ENCODE results near the gene CDKL5.

Gene CDKL5

DNA sequence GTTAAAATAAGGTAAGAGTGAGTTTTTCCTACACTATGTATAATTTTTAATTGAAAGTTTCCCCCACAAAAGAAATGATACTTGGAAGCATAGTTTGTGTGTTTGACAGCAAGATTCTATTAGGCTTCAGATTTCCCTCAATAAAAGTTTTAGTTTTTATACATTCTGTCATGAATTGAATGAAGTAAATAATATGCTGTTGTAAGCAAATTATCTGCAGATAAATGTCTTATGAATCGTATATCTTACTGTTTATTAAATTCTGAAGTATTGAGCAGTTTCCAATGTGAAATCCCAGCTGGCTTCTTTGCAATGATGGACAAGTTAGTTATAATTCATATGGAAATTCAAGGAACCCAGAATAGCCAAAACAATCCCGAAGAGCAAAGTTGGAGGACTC, 213.0 kb downstream of the CDKL5 start:
- Histone ChIP-seq H3K36me3 (replicated peaks; ENCODE audit: low read depth, low read length) (no peaks in the 10 kb centered on the region), H3K79me2 (ENCODE audit: low read length) (no peaks in the 10 kb centered on the region), H3K9me3 (ENCODE audit: insufficient read depth, low read length) (no peaks in the 10 kb centered on the region), H2AFZ (ENCODE audit: low read depth, low read length) (no peak overlapping the region), H3K4me1 (ENCODE audit: low read length) (no peaks in the 10 kb centered on the region), H3K27ac (ENCODE audit: low read length) (no peak overlapping the region), H3K27me3 (ENCODE audit: low read depth, low read length) (no peaks in the 10 kb centered on the region), H3K4me3 (ENCODE audit: low read length) (no peak overlapping the region), H4K20me1 (ENCODE audit: insufficient read depth, low read length) (no peaks in the 10 kb centered on the region), H3K9ac (ENCODE audit: low read length) (no peak overlapping the region), H3K4me2 (ENCODE audit: low read length) (no peak overlapping the region)
- no peak for TF ChIP-seq EZH2phosphoT487 (IDR thresholded peaks at IDR 0.05; ENCODE audit: low read depth)
- TF ChIP-seq, protein P1, sequence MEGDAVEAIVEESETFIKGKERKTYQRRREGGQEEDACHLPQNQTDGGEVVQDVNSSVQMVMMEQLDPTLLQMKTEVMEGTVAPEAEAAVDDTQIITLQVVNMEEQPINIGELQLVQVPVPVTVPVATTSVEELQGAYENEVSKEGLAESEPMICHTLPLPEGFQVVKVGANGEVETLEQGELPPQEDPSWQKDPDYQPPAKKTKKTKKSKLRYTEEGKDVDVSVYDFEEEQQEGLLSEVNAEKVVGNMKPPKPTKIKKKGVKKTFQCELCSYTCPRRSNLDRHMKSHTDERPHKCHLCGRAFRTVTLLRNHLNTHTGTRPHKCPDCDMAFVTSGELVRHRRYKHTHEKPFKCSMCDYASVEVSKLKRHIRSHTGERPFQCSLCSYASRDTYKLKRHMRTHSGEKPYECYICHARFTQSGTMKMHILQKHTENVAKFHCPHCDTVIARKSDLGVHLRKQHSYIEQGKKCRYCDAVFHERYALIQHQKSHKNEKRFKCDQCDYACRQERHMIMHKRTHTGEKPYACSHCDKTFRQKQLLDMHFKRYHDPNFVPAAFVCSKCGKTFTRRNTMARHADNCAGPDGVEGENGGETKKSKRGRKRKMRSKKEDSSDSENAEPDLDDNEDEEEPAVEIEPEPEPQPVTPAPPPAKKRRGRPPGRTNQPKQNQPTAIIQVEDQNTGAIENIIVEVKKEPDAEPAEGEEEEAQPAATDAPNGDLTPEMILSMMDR (IDR thresholded peaks at IDR 0.05; ENCODE audit: low read depth, low read length), result no peak

DNA sequence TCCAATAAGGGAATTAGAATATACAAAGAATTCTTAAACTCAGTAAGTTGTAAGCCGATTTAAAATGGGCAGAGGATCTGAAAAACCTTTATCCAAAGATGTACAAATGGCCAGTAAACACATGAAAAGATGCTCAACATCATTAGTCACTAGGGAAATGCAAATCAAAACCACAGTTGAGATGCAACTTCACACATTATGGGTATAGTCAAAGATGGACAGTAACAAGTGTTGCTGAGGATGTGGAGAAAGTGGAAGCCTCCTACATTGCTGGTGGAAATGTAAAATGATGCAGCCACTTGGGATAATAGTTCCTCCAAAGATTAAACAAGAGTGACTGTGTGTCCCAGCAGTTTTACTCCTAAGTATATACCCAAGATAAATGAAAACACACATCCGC, 213.9 kb downstream of the CDKL5 start:
- no peak overlapping the region for H3K9ac ChIP-seq (ENCODE audit: low read length)
- H2AFZ ChIP-seq (ENCODE audit: low read depth, low read length), result no peak overlapping the region
- no peak overlapping the region for H3K27ac ChIP-seq (ENCODE audit: low read length)
- H3K79me2 ChIP-seq (ENCODE audit: low read length), result no peaks in the 10 kb centered on the region
- H3K9me3 ChIP-seq (ENCODE audit: insufficient read depth, low read length), result no peaks in the 10 kb centered on the region
- no peak overlapping the region for H3K4me3 ChIP-seq (ENCODE audit: low read length)
- no peaks in the 10 kb centered on the region for H3K36me3 ChIP-seq (replicated peaks; ENCODE audit: low read depth, low read length)
- no peaks in the 10 kb centered on the region for H3K27me3 ChIP-seq (ENCODE audit: low read depth, low read length)
- H3K4me2 ChIP-seq (ENCODE audit: low read length), result no peak overlapping the region
- H3K4me1 ChIP-seq (ENCODE audit: low read length), result no peaks in the 10 kb centered on the region
- no peaks in the 10 kb centered on the region for H4K20me1 ChIP-seq (ENCODE audit: insufficient read depth, low read length)
- TF ChIP-seq EZH2phosphoT487 (IDR thresholded peaks at IDR 0.05; ENCODE audit: low read depth), result no peak
- TF ChIP-seq, protein P1 (IDR thresholded peaks at IDR 0.05; ENCODE audit: low read depth, low read length), result no peak

DNA sequence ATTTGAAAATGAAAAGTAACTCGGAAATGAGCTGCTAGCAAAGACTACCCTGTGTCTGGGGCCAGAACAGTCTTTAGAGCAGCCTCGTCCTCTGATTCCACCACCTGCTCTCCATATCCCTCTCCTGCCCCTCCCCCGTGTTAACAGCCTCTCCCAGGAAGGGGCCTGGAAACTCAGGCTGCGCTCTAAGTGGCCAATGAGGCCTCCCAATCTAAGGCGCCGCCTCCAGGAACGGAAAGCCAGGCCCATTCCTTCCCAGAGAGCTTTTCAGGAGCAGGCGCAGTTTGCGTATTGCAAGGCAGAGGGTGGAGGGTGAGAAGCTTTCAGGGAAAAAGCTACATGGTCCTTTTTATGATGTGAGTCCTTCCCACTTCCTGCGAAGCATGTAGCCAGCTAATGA, 215.3 kb downstream of the CDKL5 start:
- Histone ChIP-seq H3K4me2 (ENCODE audit: low read length) (no peak overlapping the region), H3K36me3 (replicated peaks; ENCODE audit: low read depth, low read length) (no peaks in the 10 kb centered on the region), H4K20me1 (ENCODE audit: insufficient read depth, low read length) (no peaks in the 10 kb centered on the region), H3K79me2 (ENCODE audit: low read length) (no peaks in the 10 kb centered on the region), H3K4me3 (ENCODE audit: low read length) (no peak overlapping the region), H3K4me1 (ENCODE audit: low read length) (no peaks in the 10 kb centered on the region), H3K9me3 (ENCODE audit: insufficient read depth, low read length) (no peaks in the 10 kb centered on the region), H3K27ac (ENCODE audit: low read length) (no peak overlapping the region), H2AFZ (ENCODE audit: low read depth, low read length) (no peak overlapping the region), H3K9ac (ENCODE audit: low read length) (no peak overlapping the region), H3K27me3 (ENCODE audit: low read depth, low read length) (no peaks in the 10 kb centered on the region)
- TF ChIP-seq EZH2phosphoT487 (IDR thresholded peaks at IDR 0.05; ENCODE audit: low read depth), result no peak
- TF ChIP-seq, protein P1 (IDR thresholded peaks at IDR 0.05; ENCODE audit: low read depth, low read length), result no peak

DNA sequence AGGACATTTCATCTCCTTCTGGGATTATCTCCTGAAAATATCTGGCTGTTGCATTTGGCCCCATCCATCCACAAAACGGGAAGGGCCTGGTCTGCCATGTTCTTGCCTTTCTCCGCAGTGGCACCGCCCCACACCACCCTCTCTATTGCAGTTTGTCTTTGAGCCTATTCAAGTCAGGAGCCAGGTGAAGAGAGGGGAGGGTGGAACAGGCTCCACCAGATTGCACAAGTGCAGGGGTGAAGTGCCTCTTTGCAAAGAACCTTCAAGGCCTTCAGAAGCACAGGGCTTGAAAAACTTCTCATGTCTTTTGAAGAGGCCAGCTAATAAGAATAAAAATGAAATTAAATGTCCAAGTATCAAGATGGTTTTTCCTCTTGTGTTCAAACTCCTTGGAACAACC, 217.8 kb downstream of the CDKL5 start:
- Histone ChIP-seq H3K4me1 (ENCODE audit: low read length) (no peaks in the 10 kb centered on the region), H3K9ac (ENCODE audit: low read length) (no peak overlapping the region), H3K79me2 (ENCODE audit: low read length) (no peaks in the 10 kb centered on the region), H2AFZ (ENCODE audit: low read depth, low read length) (no peak overlapping the region), H3K36me3 (replicated peaks; ENCODE audit: low read depth, low read length) (no peaks in the 10 kb centered on the region), H4K20me1 (ENCODE audit: insufficient read depth, low read length) (no peaks in the 10 kb centered on the region), H3K4me2 (ENCODE audit: low read length) (no peak overlapping the region), H3K9me3 (ENCODE audit: insufficient read depth, low read length) (no peaks in the 10 kb centered on the region), H3K27ac (ENCODE audit: low read length) (no peak overlapping the region), H3K27me3 (ENCODE audit: low read depth, low read length) (no peaks in the 10 kb centered on the region), H3K4me3 (ENCODE audit: low read length) (no peak overlapping the region)
- TF ChIP-seq EZH2phosphoT487 (IDR thresholded peaks at IDR 0.05; ENCODE audit: low read depth), result no peak
- TF ChIP-seq, protein P1 (IDR thresholded peaks at IDR 0.05; ENCODE audit: low read depth, low read length), result no peak

All from OCI-LY3 (cell line).